HG02970 (cell line): ENCODE measurements around the gene ROPN1B.

Experiments
- ATAC-seq: cut with Tn5 transposase; IDR thresholded peaks from one replicate; pipeline ENCODE4 v1.9.1; 2021; ENCODE audit warnings: mild to moderate bottlenecking, moderate library complexity, moderate number of reproducible peaks; ENCODE audit not compliant: unreplicated experiment, low FRiP score

The ROPN1B gene

GRCh38 chr3:126026277-126026751 lies 57.3 kb downstream of the ROPN1B start:
- ATAC-seq = no peak

- ATAC-seq = no peak
These were observed 57.8 kb downstream of the ROPN1B start for GRCh38 chr3:126026761-126027160.

GRCh38 chr3:126028096-126028495 lies 59.1 kb downstream of the ROPN1B start:
- ATAC-seq = no peak

GRCh38 chr3:126029241-126029640 lies 60.3 kb downstream of the ROPN1B start:
- no peak for ATAC-seq

- no peak for ATAC-seq
These were observed 61.5 kb downstream of the ROPN1B start for GRCh38 chr3:126030455-126030854.

- ATAC-seq = no peak
These were observed 63.0 kb downstream of the ROPN1B start for GRCh38 chr3:126031981-126032471.
